Endothelial cell of umbilical vein (primary cell): Measurements from ENCODE around the gene PRDM12.
"Not testable (repeated sequence)": the region's sequence is repeated elsewhere in the genome, so short reads cannot be mapped to it uniquely, and the experiment has no call there.

Experiments used
- POLR2A ChIP-seq: IDR thresholded peaks from 2 replicates; pipeline ENCODE4 v1.6.1; 2012; ENCODE audit warnings: low read depth, mild to moderate bottlenecking, control low read depth, low read length
- POLR2AphosphoS5 ChIP-seq: IDR thresholded peaks from 2 replicates; pipeline ENCODE4 v1.6.1; 2012; ENCODE audit warnings: low read depth, mild to moderate bottlenecking, control low read depth, low read length, moderate library complexity; ENCODE audit not compliant: insufficient read depth
- TF ChIP-seq, protein P1 (sequence below), 2 donors: IDR thresholded peaks; 1 replicate in 1 of 2; 2 replicates in 1 of 2; pipeline ENCODE4 v1.5.1; 2011; ENCODE audit warnings: low read length in 2 of 2, mild to moderate bottlenecking in 2 of 2, moderate library complexity in 2 of 2, control low read depth in 1 of 2, inconsistent platforms in 1 of 2, low read depth in 1 of 2; ENCODE audit not compliant: insufficient read depth in 1 of 2; ENCODE audit errors: extremely low read depth in 1 of 2

DNA sequence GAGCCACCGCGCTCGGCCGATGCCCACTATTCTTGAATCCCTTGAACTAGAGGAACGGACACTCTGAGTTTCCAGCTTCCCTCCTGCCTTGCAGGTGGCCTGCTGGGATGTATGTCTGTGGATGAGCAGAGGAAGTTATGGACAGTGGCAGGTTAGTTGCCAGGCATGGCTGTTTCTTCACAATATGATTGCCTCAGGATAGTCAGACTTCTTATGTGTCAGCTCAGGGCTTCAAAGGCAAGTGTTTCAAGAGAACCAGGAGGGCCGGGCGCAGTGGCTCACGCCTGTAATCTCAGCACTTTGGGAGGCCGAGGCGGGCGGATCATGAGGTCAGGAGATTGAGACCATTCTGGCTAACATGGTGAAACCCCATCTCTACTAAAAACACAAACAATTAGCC lies 21.6 kb downstream of the PRDM12 start:
- not testable (repeated sequence) for TF ChIP-seq POLR2AphosphoS5, POLR2A
- TF ChIP-seq, protein P1, sequence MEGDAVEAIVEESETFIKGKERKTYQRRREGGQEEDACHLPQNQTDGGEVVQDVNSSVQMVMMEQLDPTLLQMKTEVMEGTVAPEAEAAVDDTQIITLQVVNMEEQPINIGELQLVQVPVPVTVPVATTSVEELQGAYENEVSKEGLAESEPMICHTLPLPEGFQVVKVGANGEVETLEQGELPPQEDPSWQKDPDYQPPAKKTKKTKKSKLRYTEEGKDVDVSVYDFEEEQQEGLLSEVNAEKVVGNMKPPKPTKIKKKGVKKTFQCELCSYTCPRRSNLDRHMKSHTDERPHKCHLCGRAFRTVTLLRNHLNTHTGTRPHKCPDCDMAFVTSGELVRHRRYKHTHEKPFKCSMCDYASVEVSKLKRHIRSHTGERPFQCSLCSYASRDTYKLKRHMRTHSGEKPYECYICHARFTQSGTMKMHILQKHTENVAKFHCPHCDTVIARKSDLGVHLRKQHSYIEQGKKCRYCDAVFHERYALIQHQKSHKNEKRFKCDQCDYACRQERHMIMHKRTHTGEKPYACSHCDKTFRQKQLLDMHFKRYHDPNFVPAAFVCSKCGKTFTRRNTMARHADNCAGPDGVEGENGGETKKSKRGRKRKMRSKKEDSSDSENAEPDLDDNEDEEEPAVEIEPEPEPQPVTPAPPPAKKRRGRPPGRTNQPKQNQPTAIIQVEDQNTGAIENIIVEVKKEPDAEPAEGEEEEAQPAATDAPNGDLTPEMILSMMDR (IDR thresholded peaks at IDR 0.05; ENCODE audit: extremely low read depth in 1 of 2, insufficient read depth in 1 of 2, low read depth in 1 of 2, low read length in 2 of 2) = not testable (repeated sequence)
